HG02642 (cell line): Measurements from ENCODE around the gene OR52L1.
"Not testable (repeated sequence)": the region's sequence is repeated elsewhere in the genome, so short reads cannot be mapped to it uniquely, and the experiment has no call there.

Source experiments
- ATAC-seq: cut with Tn5 transposase; IDR thresholded peaks from one replicate; pipeline ENCODE4 v1.9.1; 2021; ENCODE audit warnings: mild to moderate bottlenecking; ENCODE audit not compliant: unreplicated experiment, poor library complexity

OR52L1 gene

GRCh38 chr11:5986885-5987284 lies at the start of gene OR52L1:
Gene OR52L1 (minus strand): TSS chr11:5986985. CDS start chr11:5986930, 55 bp downstream.
- ATAC-seq: no peak

DNA sequence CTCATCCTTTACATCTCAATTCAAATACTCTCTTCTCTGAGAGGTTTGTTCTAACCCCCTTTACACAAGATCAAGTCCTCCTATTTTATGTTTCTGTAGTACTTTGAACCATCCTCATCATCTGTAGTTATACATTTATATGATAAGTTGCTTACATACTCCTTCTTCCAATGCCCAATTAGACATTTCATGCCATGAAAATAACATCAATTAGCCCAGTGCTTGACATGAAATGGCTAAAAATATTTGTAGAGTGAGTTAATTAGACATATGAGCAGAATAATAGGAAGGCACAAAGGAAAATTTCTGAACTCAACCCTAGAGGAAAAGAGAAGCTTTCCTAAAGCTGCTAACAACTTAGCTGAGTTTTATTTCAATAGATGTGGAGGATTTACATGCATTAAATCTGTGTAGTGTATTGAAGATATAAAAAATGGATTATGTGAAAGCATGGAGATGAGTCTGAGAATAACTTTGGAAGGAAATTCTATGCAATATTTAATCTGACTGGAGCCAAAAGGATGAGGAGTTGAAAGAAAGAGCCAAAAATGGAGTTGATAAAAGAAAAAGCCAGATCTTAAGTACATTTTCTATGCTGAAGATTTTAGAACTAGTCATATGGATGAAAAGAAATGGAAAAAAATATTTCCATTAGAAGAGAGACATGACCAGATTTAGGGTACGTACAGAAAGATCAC lies 44.1 kb upstream of the OR52L1 start, which contains the start of gene OR56A1:
Gene OR56A1, minus strand, starts transcription at position 51 of the 698 bp plus-strand sequence. CDS start 3,066 bp downstream, outside the sequence.
- no peak for ATAC-seq

DNA sequence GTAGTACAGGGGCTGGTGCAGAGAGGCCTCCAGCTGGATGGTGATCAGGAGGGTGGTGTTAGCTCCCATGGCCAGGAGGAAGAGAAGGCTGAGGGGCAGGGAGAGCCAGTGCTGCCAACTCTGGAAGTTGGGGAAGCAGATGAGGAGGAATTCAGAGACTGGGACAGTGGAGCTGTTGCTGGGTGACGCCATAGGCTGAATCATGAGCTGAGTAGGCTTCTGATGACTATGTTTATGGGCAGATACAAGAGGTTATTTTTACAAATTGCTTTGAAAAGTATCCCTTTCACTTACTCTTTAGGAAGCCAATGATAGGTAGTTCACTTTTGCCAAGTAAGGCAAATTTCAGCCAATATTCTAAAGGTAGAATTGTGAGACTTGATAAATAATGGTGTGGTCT lies 40.7 kb upstream of the OR52L1 start:
- ATAC-seq: no peak

DNA sequence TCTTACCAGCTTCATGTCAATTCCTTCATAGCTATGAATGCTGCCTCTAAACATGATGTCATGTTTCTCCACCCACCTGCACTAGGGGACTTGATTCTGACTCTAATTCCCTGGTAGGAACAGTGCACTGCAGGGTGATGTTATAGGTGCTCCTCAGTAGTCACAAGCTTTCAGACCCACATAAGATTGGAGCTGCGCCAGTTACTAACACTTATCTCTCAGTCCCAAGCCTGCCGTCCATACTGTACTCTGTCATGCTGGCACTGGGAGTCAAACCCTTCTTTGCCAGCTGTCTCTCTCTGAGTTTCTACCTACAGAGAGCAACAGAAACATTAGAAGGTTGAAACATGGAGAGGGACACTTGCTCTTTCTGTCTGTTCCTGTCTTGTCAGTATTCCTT lies 38.3 kb upstream of the OR52L1 start:
- ATAC-seq: no peak

- no peak for ATAC-seq
Measured at GRCh38 chr11:6022956-6023355, 36.2 kb upstream of the OR52L1 start.

- no peak for ATAC-seq
Measured at GRCh38 chr11:6013042-6013441, 26.3 kb upstream of the OR52L1 start.

DNA sequence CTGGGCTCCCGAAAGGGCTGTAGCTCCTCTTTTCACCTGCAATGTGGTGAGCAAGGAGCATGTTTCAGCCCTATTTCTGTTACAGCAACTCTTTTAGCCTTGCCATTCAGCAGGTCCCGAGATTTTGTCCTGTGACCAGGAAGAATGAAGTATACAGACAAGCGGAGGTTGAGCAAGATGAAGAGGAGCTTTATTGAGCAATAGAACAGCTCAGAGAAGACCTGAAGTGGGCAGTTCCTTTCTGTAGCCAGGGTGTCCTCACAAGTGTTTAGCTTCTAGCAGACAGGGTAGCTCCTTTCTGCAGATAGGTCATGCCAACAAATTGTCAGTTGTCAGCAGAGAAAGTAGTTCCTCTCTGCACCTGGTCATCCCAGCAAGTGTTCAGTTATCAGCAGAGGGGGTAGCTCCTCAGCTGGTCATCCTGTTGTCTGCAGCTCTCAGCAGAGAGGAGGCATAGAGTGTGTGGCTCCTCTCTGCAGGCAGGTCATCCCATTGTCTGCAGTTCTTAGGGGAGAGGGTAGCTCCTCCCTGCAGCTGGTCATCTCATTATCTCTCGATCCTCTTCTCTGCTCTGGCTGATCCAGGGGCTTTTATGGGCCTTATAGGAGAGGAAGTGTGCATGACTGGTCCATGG lies 25.4 kb upstream of the OR52L1 start:
- no peak for ATAC-seq

DNA sequence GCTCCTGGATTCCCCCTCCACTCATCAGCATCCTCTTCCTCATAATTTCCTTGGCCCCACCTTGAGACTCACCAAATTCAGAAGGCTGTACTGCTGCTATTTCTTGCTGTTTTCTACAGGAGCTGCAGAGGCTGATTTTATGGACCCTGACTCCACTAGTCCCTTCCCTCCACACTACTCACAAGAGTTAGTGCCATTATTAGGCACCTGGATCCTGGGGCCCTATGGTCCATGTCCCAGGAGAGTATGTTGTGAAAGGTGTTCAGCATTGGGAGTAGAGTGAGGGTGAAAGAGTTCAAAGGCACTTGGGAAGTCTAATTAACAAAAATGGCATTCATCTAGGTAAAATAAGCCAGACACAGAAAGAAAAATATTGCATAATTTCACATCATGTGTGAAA lies 20.1 kb upstream of the OR52L1 start, which contains the start of gene OR56A4:
Gene OR56A4, minus strand, starts transcription at position 101 of the 400 bp plus-strand sequence. CDS start 3,954 bp downstream, outside the sequence.
- no peak for ATAC-seq

DNA sequence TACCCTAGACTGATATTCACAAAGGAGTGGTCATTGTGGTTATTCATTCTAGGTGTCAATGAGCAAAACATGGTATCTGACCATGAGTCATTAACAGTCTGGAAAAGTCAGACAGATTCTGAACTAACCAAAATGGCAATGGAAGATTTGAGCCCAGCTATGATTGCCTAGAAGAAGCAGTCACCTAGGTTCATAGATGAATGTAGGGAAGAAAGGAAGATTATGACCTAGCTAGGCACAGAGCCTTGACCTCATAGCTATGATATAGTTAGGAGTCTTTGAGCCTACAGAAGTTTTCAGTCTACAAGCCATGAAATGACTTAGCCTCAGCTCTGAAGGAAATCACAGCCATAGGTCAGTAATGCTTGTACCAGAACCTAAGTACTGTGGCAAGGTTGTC lies 19.6 kb upstream of the OR52L1 start:
- ATAC-seq: no peak

DNA sequence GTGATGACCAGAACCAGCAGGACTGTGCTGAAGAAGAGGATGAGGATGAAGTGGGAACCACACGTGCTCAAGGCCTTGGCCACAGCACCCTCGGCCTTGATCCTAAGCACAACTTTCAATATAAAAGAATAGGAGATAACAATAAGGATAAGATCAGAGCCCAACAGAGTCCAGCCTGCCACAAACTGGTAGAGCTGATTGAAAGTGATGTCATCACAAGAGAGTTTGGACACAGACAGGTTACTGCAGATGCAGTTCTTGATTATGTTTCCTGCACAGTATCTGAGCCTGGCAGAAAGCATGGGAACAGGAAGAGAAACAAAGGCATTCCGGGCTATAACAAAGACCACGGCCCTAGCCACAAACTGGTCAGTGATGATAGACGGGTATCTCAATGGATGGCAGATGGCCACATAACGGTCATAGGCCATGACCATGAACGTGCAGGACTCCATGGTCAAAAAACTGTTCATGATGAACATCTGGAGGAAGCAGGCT lies 15.5 kb upstream of the OR52L1 start:
- ATAC-seq: no peak

GRCh38 chr11:5994791-5995190 lies 8.0 kb upstream of the OR52L1 start:
- ATAC-seq: no peak

GRCh38 chr11:5992604-5993251 lies 5.9 kb upstream of the OR52L1 start:
- ATAC-seq: no peak

- ATAC-seq: no peak
Measured at GRCh38 chr11:5992150-5992549, 5.4 kb upstream of the OR52L1 start.

GRCh38 chr11:5989203-5989602 lies 2.4 kb upstream of the OR52L1 start:
- no peak for ATAC-seq

DNA sequence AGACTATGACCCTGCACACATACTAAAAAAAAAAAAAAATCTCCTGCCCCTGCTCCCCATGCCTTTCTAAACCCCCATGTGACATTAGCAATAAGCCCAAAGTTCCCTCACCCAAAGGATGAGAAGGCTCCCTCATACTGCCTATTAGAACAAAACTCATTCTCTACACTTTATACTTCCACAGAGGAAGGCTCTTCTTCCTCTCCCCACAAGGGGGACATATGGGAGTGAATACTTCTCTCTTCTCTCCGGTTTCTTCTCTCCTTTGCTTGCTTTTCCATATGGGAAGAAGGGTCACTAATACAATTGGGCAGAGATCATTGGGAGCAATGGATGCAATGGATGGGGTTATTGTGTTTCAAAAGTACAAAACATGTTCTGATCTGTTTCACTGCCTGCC lies 3.3 kb downstream of the OR52L1 start:
- no peak for ATAC-seq

- no peak for ATAC-seq
Measured at GRCh38 chr11:5973530-5973929, 13.3 kb downstream of the OR52L1 start.

GRCh38 chr11:5968394-5968793 lies 18.4 kb downstream of the OR52L1 start, which contains the start of gene OR56A5:
Gene OR56A5 (minus strand): TSS chr11:5968494. CDS start chr11:5968494, 0 bp downstream.
- no peak for ATAC-seq

DNA sequence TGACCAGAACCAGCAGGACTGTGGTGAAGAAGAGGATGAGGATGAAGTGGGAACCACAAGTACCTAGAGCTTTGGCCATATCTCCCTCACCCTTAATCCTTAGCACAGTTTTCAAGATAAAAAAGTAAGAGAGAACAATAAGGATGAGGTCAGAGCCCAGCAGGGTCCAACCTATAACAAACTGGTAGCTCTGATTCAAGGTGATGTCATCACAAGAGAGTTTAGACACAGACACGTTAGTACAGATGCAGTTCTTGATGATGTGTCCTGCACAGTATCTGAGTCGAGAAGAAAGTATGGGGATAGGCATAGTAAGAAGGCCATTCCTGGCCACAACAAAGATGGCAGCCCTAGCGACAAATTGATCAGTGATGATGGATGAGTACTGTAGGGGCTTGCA lies 19.1 kb downstream of the OR52L1 start:
- ATAC-seq: no peak

DNA sequence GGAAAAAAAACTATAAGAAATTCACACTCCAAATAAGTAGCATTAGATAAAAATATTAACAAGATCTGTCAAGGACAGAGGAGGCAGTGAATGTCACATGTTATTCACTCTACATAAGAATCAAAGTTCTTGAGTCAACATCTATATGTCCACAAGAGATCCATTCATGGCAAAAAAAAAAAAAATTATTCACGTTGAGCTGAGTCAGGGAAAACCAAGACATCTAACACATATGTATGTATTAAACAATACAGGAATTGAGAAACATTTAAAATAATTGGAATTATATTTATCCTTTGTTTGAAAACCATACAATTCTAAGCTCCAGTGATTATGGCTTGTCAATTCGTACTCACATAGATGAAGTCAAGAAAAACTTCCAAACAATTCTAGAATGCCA lies 19.8 kb downstream of the OR52L1 start:
- ATAC-seq: no peak

- ATAC-seq: not testable (repeated sequence)
Measured at GRCh38 chr11:5960704-5961320, 26.0 kb downstream of the OR52L1 start.

GRCh38 chr11:5955586-5955985 lies 31.2 kb downstream of the OR52L1 start:
- no peak for ATAC-seq
